Measurements from ENCODE around the gene SP6. TPM values are rescaled to one million over a fixed set of nuclear protein-coding genes. Genes with fewer than 3 reads are reported as not detected.

SP6 gene
- total RNA-seq, 1 experiment from 2014 or later: 10.8 TPM

DNA sequence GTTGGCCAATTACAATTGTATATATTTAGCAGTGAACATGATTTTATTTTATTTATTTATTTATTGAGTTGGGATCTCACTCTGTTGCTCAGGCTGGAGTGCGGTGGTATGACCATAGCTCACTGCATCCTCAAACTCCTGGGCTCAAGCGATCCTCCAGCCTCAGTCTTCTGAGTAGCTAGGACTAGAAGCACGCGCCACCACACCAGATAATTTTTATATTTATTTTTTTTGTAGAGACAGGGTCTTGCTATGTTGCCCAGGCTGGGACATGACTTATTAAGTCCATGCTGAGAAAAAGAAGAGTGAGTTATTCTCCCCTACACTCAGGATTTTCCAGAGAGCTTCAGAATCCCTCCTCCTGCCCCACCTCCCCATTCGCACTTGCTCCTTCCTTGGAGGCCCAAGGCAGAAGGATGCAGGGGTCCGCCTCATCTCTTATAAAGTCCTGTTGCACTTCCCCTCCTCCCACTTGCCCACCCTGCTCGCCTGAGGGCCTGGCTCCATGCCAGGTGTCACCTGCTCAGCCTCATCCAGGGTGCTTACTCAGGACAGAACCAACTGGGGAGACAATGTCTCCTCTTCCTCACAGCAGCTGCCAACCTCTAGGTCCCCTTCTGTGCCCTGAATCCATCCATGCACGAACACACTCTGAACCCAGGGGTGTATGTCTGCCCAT lies 29.0 kb upstream of the SP6 start:
- no peak overlapping the region for H2AFZ ChIP-seq (ENCODE audit: low read depth, low read length, poor library complexity, severe bottlenecking)
- ChIA-PET POLR2A (no interaction called here), CTCF (interaction anchor here (0.9 to 2.9 kb wide), 5 partner anchors 10 to 138 kb away, joined by 3 to 12 read pairs (median 7); partner anchors contain the start of gene SCRN2), RAD21 (ENCODE audit: low non-redundant PET in 1 of 2, low total read pairs in 2 of 2, uncharacterized antibody in 2 of 2, unreplicated experiment in 2 of 2) (no interaction called here)
- H3K9ac ChIP-seq (ENCODE audit: low read length): no peak overlapping the region
- no peak overlapping the region for H3K4me2 ChIP-seq (ENCODE audit: low read length)
- no peaks in the 10 kb centered on the region for H4K20me1 ChIP-seq (ENCODE audit: insufficient read depth)
- TF ChIP-seq ELF1 (IDR thresholded peaks at IDR 0.05; ENCODE audit: borderline replicate concordance, low read depth): no peak
- no peak for TF ChIP-seq YY1 (IDR thresholded peaks at IDR 0.05; ENCODE audit: extremely low read depth, insufficient replicate concordance, low read depth, low read length)
- TF ChIP-seq, protein P1, sequence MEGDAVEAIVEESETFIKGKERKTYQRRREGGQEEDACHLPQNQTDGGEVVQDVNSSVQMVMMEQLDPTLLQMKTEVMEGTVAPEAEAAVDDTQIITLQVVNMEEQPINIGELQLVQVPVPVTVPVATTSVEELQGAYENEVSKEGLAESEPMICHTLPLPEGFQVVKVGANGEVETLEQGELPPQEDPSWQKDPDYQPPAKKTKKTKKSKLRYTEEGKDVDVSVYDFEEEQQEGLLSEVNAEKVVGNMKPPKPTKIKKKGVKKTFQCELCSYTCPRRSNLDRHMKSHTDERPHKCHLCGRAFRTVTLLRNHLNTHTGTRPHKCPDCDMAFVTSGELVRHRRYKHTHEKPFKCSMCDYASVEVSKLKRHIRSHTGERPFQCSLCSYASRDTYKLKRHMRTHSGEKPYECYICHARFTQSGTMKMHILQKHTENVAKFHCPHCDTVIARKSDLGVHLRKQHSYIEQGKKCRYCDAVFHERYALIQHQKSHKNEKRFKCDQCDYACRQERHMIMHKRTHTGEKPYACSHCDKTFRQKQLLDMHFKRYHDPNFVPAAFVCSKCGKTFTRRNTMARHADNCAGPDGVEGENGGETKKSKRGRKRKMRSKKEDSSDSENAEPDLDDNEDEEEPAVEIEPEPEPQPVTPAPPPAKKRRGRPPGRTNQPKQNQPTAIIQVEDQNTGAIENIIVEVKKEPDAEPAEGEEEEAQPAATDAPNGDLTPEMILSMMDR (IDR thresholded peaks at IDR 0.05 in 2 of 3, conservative IDR thresholded peaks at IDR 0.05 in 1 of 3; ENCODE audit: borderline replicate concordance in 1 of 3, insufficient read depth in 1 of 3, low read depth in 2 of 3, low read length in 2 of 3): no peak
- no peak for TF ChIP-seq EZH2 (IDR thresholded peaks at IDR 0.05)
- TF ChIP-seq, protein P2, sequence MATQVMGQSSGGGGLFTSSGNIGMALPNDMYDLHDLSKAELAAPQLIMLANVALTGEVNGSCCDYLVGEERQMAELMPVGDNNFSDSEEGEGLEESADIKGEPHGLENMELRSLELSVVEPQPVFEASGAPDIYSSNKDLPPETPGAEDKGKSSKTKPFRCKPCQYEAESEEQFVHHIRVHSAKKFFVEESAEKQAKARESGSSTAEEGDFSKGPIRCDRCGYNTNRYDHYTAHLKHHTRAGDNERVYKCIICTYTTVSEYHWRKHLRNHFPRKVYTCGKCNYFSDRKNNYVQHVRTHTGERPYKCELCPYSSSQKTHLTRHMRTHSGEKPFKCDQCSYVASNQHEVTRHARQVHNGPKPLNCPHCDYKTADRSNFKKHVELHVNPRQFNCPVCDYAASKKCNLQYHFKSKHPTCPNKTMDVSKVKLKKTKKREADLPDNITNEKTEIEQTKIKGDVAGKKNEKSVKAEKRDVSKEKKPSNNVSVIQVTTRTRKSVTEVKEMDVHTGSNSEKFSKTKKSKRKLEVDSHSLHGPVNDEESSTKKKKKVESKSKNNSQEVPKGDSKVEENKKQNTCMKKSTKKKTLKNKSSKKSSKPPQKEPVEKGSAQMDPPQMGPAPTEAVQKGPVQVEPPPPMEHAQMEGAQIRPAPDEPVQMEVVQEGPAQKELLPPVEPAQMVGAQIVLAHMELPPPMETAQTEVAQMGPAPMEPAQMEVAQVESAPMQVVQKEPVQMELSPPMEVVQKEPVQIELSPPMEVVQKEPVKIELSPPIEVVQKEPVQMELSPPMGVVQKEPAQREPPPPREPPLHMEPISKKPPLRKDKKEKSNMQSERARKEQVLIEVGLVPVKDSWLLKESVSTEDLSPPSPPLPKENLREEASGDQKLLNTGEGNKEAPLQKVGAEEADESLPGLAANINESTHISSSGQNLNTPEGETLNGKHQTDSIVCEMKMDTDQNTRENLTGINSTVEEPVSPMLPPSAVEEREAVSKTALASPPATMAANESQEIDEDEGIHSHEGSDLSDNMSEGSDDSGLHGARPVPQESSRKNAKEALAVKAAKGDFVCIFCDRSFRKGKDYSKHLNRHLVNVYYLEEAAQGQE (IDR thresholded peaks at IDR 0.05; ENCODE audit: low read depth): no peak
- no peak for TF ChIP-seq EGR1 (IDR thresholded peaks at IDR 0.05; ENCODE audit: low read depth)
- TF ChIP-seq, protein P3, sequence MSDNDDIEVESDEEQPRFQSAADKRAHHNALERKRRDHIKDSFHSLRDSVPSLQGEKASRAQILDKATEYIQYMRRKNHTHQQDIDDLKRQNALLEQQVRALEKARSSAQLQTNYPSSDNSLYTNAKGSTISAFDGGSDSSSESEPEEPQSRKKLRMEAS (IDR thresholded peaks at IDR 0.05): no peak
- TF ChIP-seq POLR2AphosphoS5 (IDR thresholded peaks at IDR 0.05; ENCODE audit: low read depth, low read length): no peak
- no peak for TF ChIP-seq JUND (IDR thresholded peaks at IDR 0.05)
- TF ChIP-seq RAD21 (IDR thresholded peaks at IDR 0.05; ENCODE audit: low read depth): no peak
- TF ChIP-seq SRF (IDR thresholded peaks at IDR 0.05; ENCODE audit: low read depth): no peak
- no peak for TF ChIP-seq ZFX (IDR thresholded peaks at IDR 0.05)
- TF ChIP-seq SIN3A (IDR thresholded peaks at IDR 0.05; ENCODE audit: low read depth): no peak
- ATAC-seq: no peak
- no peaks in the 10 kb centered on the region for H3K79me2 ChIP-seq (ENCODE audit: insufficient read depth, low read length)
- no TSS peak for BruUV-seq (replicated peaks)
- intact Hi-C loops (cut with micrococcal nuclease): no loop called here
- no peaks in the 10 kb centered on the region for H3K36me3 ChIP-seq (ENCODE audit: control insufficient read depth in 1 of 2, insufficient read depth in 2 of 2, low read length in 2 of 2)
- no peaks in the 10 kb centered on the region for H3K9me2 ChIP-seq (ENCODE audit: insufficient read depth)
- H3K9me3 ChIP-seq (ENCODE audit: control insufficient read depth in 1 of 2, insufficient read depth in 1 of 2, low read depth in 1 of 2, low read length in 2 of 2): no peaks in the 10 kb centered on the region
- no peak overlapping the region for H3K27ac ChIP-seq (ENCODE audit: low read depth, low read length)
- no peaks in the 10 kb centered on the region for H3K27me3 ChIP-seq (ENCODE audit: insufficient read depth, low read length)
- DNase-seq (ENCODE audit: low read depth, low spot score): no peak
- H3K4me1 ChIP-seq (ENCODE audit: control insufficient read depth in 1 of 2, insufficient read depth in 2 of 2, low read length in 2 of 2): peaks cover 2 to 37% of the 10 kb centered on the region in 2 experiments
- no peak overlapping the region for H3K4me3 ChIP-seq (replicated peaks in 1 of 2; ENCODE audit: low read depth in 1 of 2, low read length in 2 of 2)

All from HCT116 (cell line).